CD8-positive, alpha-beta memory T cell (primary cell): ENCODE results near the gene GPR62. TPM values are rescaled to one million over a fixed set of nuclear protein-coding genes. Genes with fewer than 3 reads are reported as not detected.

Source experiments
- CTCF ChIA-PET: fragments of 350-600 bp; sonication (Branson Sonifier 250); formaldehyde crosslinking; loops from one replicate; lab custom pipeline; 2021; ENCODE audit warnings: antibody characterized with exemption; lab: Charles Lee
- POLR2A ChIA-PET: fragments of 350-600 bp; sonication (Branson Sonifier 250); formaldehyde crosslinking; loops from one replicate; lab custom pipeline; 2021; ENCODE audit warnings: antibody characterized with exemption; lab: Charles Lee
- DNase-seq, 5 donors: peaks; one replicate each; pipeline versions ENCODE4 v3.0.0 to v3.0.0-alpha.2; 2020 to 2022; ENCODE audit warnings: mixed read lengths in 1 of 5
- H3K27ac ChIP-seq: one replicate; pipeline ENCODE4 v1.7.0; 2013; ENCODE audit warnings: low read depth, mild to moderate bottlenecking, low read length, moderate library complexity
- H3K27me3 ChIP-seq: 2 replicates; pipeline ENCODE4 v1.7.0; 2013; ENCODE audit warnings: low read length, mild to moderate bottlenecking; ENCODE audit not compliant: insufficient read depth, poor library complexity, severe bottlenecking
- H3K36me3 ChIP-seq: 2 replicates; pipeline ENCODE4 v1.7.0; 2013; ENCODE audit warnings: mild to moderate bottlenecking, low read length, moderate library complexity; ENCODE audit not compliant: insufficient read depth
- H3K4me1 ChIP-seq: 2 replicates; pipeline ENCODE4 v1.7.0; 2013; ENCODE audit warnings: mild to moderate bottlenecking, low read length, moderate library complexity; ENCODE audit not compliant: insufficient read depth
- H3K4me3 ChIP-seq: 2 replicates; pipeline ENCODE4 v1.7.0; 2013; ENCODE audit warnings: mild to moderate bottlenecking, low read length
- H3K9me3 ChIP-seq: 2 replicates; pipeline ENCODE4 v1.7.0; 2013; ENCODE audit warnings: mild to moderate bottlenecking, low read length
- H3K27ac Mint-ChIP-seq, 8 donors: one replicate each; pipeline ENCODE4 v1.8.0; 2020 to 2021; ENCODE audit warnings: mixed read lengths in 8 of 8, mild to moderate bottlenecking in 6 of 8, inconsistent platforms in 3 of 8, moderate library complexity in 3 of 8
- H3K27me3 Mint-ChIP-seq, 2 donors: one replicate each; pipeline ENCODE4 v1.8.0; 2020 to 2021; ENCODE audit warnings: mixed read lengths in 2 of 2, mild to moderate bottlenecking in 1 of 2, moderate library complexity in 1 of 2
- H3K36me3 Mint-ChIP-seq, 3 donors: one replicate each; pipeline ENCODE4 v1.8.0; 2020 to 2021; ENCODE audit warnings: mixed read lengths in 3 of 3, inconsistent platforms in 1 of 3, mild to moderate bottlenecking in 1 of 3
- H3K4me1 Mint-ChIP-seq, 3 donors: one replicate each; pipeline ENCODE4 v1.8.0; 2020 to 2021; ENCODE audit warnings: mixed read lengths in 3 of 3, inconsistent platforms in 1 of 3, mild to moderate bottlenecking in 1 of 3
- H3K4me3 Mint-ChIP-seq, 7 donors: one replicate each; pipeline ENCODE4 v1.8.0; 2020 to 2021; ENCODE audit warnings: mixed read lengths in 7 of 7, mild to moderate bottlenecking in 6 of 7, moderate library complexity in 4 of 7, inconsistent platforms in 2 of 7
- H3K9me3 Mint-ChIP-seq, 5 donors: one replicate each; pipeline ENCODE4 v1.8.0; 2020 to 2022; ENCODE audit warnings: mixed read lengths in 5 of 5, mild to moderate bottlenecking in 3 of 5, moderate library complexity in 2 of 5, inconsistent platforms in 1 of 5
- polyA plus RNA-seq: library from polyadenylated mRNA; unstranded; fragments of 300-500 nt; fragmentation: Illumina TruSeq; gene quantifications from one replicate; pipeline ENCODE4 v1.2.3, GENCODE V29; 2021
- total RNA-seq, 2 experiments: library from RNA; stranded (reverse); gene quantifications; one replicate each; pipeline ENCODE4 v1.2.3, GENCODE V29; 2021

The GPR62 gene
- total and polyA plus RNA-seq, 3 experiments from 2014 or later = not detected

DNA sequence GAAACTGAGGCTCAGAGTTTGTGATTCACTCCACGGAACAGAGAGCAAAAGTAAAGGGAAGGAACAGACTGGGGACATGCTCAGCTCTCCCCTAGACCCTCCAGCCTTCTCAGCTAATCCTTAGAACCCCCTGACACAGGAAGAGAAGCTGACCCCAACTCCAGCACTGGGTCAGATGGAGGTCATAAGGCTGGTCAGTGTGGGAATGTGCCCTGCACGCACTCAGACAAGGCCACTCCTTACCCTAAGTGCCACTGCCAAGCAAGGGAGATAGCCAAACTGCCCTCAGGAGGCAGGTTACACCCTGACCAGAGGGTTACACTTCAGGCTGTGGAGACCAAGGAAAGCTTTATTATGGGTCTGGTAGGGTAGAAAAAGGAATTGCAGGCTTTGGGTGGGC is 39.3 kb downstream of the GPR62 start:
- peaks cover 17% of the 10 kb centered on the region for H3K4me1 ChIP-seq
- peak overlapping the region; percentile 91 for H3K27ac ChIP-seq
- Mint-ChIP-seq H3K4me3 (peak overlapping the region; percentile 94 to 100 (median 100)), H3K9me3 (no peaks in the 10 kb centered on the region), H3K27me3 (peaks cover 0 to under 1% of the 10 kb centered on the region in 2 donors), H3K27ac (peak overlapping the region; percentile 91 to 100 (median 100)), H3K36me3 (peaks cover 3 to 45% (median 5%) of the 10 kb centered on the region in 3 donors), H3K4me1 (peaks cover 30 to 49% (median 46%) of the 10 kb centered on the region in 3 donors)
- no peaks in the 10 kb centered on the region for H3K9me3 ChIP-seq
- CTCF ChIA-PET = interaction anchor here (1.0 to 2.4 kb wide), 6 partner anchors 12 to 345 kb away, joined by 3 to 20 read pairs (median 6); partner anchors contain the start of genes ABHD14A, ABHD14B, ACY1 and PARP3
- H3K27me3 ChIP-seq = no peaks in the 10 kb centered on the region
- H3K36me3 ChIP-seq = peaks cover 22% of the 10 kb centered on the region
- POLR2A ChIA-PET = no interaction called here
- H3K4me3 ChIP-seq = peak overlapping the region; percentile 97
- DNase-seq = no peak

DNA sequence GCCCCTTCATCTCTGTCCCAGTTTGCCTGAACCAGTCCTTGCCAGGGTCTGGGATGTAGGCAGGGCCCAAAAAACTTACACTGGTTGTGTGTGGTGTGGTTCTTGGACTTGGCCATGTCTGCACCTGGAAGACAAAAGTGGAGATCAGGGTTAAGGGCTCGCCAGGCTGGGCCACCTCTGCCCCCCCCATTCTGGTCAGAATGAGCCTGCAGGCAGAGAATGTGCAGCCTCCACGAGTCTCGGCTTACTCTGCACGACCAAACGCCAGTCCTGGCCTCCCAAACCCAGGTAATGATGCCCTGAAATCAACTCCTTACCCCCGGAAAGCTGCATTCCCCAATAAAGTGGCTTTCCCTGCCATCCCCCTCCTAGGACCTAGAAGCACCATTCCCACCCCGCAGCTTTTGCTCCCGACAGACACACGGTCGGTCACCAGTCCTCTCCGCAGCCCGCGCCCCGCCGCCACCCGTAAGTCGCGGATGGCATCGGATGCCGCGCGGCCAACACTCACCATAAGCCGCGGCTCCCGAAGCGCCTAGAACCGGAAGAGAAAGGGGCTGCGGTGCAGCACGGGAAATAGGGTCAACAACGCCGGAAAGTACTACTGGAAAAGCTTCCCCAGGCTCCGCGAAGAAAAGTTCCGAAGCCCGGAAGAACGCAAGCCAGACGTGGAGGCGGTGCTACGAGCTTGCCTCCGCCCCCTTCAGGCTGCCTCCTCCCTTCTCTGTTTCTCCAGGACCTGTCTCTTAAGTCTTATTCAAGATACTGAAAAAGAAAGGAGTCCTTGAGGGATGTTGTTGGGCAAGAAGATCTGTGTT is 40.4 kb downstream of the GPR62 start, which contains the start of gene RPL29:
TSS of gene RPL29 (minus strand) at position 550 of the 818 bp plus-strand sequence. CDS start at position 116, 434 bp downstream.
- H3K27me3 ChIP-seq = no peaks in the 10 kb centered on the region
- Mint-ChIP-seq H3K4me3 (peak within 1 kb of the TSS; percentile 94 to 100 (median 100)), H3K36me3 (peaks cover 3 to 45% (median 5%) of the 10 kb centered on the region in 3 donors), H3K27me3 (peaks cover 0 to 1% of the 10 kb centered on the region in 2 donors), H3K27ac (peak within 1 kb of the TSS; percentile 91 to 100 (median 100)), H3K9me3 (no peaks in the 10 kb centered on the region), H3K4me1 (peaks cover 30 to 49% (median 46%) of the 10 kb centered on the region in 3 donors)
- DNase-seq = peak; percentile 84 to 91 (median 90)
- no peaks in the 10 kb centered on the region for H3K9me3 ChIP-seq
- H3K4me3 ChIP-seq = peak within 1 kb of the TSS; percentile 97
- H3K36me3 ChIP-seq = peaks cover 22% of the 10 kb centered on the region
- CTCF ChIA-PET = interaction anchor here (0.6 to 2.4 kb wide), 12 partner anchors 13 to 344 kb away, joined by 3 to 20 read pairs (median 4); partner anchors contain the start of genes ABHD14B, ACY1, PARP3 and RRP9
- peaks cover 17% of the 10 kb centered on the region for H3K4me1 ChIP-seq
- peak within 1 kb of the TSS; percentile 91 for H3K27ac ChIP-seq
- POLR2A ChIA-PET = interaction anchor here (0.6 to 1.7 kb wide), 10 partner anchors 9 to 1492 kb away, joined by 3 to 12 read pairs (median 5); partner anchors contain the start of genes ABHD14B, ACY1, CACNA2D2 and DUSP7

DNA sequence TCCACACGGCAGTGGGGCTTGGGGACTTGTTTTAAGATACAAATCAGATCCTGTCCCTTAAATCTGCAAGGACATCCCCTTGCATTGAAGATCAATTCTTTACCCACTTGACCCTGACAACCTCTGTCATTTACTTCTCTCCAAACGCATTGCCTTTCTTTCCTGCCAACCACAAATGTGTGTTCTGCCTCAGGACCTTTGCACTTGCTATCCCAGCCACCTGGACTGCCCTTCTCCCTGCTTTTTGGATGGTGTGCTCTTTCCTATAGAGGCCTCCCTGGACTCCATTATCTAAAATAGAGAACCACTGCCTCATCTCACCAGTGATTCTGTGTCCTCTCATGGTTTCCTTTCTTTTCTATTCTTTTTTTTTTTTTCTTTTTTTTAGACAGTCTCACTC is 42.0 kb downstream of the GPR62 start:
- peak overlapping the region in 3 of 8 donors; percentile 25 to 81 (median 33) for H3K27ac Mint-ChIP-seq
- DNase-seq = no peak
- Histone ChIP-seq H3K36me3 (peaks cover 17% of the 10 kb centered on the region), H3K27me3 (no peaks in the 10 kb centered on the region), H3K9me3 (no peaks in the 10 kb centered on the region), H3K27ac (no peak overlapping the region), H3K4me1 (peaks cover 26% of the 10 kb centered on the region), H3K4me3 (no peak overlapping the region)
- POLR2A ChIA-PET = no interaction called here
- peaks cover 3 to 35% (median 5%) of the 10 kb centered on the region in 3 donors for H3K36me3 Mint-ChIP-seq
- H3K4me3 Mint-ChIP-seq = peak overlapping the region in 6 of 7 donors; percentile 49 to 79 (median 62)
- H3K27me3 Mint-ChIP-seq = peaks cover 0 to 1% of the 10 kb centered on the region in 2 donors
- peaks cover 35 to 47% (median 45%) of the 10 kb centered on the region in 3 donors for H3K4me1 Mint-ChIP-seq
- CTCF ChIA-PET = no interaction called here
- H3K9me3 Mint-ChIP-seq = no peaks in the 10 kb centered on the region

DNA sequence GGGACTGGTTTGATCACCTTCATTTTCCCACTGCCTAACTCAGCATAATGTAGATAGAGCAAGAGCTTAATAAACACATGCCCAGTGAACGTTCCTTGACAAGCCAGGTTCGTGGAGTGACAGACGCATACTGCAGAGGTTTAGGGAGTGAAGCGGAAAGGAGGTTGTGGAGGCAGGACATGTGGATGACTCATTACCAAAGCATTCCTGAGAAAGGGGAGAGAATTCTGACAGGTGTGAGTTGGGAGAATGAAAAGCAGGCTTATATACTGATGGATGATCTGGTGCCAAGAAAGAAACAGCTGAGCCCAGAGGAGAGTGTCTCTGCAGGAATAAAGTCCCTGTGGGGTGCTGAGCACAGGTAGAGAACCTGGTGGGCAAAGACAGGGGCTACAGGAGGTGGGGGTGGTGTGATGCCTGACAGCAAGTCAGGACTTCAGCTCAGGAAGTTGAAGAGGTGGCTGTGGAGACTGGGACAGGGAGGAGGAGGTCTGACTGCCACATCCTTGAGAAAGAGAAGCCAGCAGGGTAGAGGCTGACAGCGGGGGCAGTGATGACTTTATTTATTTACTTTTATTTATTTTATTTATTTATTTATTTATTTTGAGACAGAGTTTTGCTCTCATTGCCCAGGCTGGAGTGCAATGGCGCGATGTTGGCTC is 42.9 kb downstream of the GPR62 start:
- Mint-ChIP-seq H3K9me3 (no peaks in the 10 kb centered on the region), H3K27ac (peak overlapping the region in 1 of 8 donors; percentile 78), H3K36me3 (peaks cover 3 to 27% (median 5%) of the 10 kb centered on the region in 3 donors), H3K27me3 (peaks cover 0 to 1% of the 10 kb centered on the region in 2 donors), H3K4me3 (peak overlapping the region in 1 of 7 donors; percentile 40), H3K4me1 (peaks cover 31 to 41% (median 37%) of the 10 kb centered on the region in 3 donors)
- CTCF ChIA-PET = interaction anchor here (1.2 to 1.4 kb wide), 2 partner anchors 58 to 125 kb away, joined by 4 to 6 read pairs; partner anchors contain the start of gene DUSP7
- no peak overlapping the region for H3K4me3 ChIP-seq
- H3K9me3 ChIP-seq = no peaks in the 10 kb centered on the region
- H3K36me3 ChIP-seq = peaks cover 12% of the 10 kb centered on the region
- no peak for DNase-seq
- no peak overlapping the region for H3K27ac ChIP-seq
- POLR2A ChIA-PET = interaction anchor here (0.5 kb wide), 1 partner anchor 254 kb away, joined by 7 read pairs; no protein-coding TSS in a partner anchor
- H3K27me3 ChIP-seq = no peaks in the 10 kb centered on the region
- peaks cover 26% of the 10 kb centered on the region for H3K4me1 ChIP-seq

DNA sequence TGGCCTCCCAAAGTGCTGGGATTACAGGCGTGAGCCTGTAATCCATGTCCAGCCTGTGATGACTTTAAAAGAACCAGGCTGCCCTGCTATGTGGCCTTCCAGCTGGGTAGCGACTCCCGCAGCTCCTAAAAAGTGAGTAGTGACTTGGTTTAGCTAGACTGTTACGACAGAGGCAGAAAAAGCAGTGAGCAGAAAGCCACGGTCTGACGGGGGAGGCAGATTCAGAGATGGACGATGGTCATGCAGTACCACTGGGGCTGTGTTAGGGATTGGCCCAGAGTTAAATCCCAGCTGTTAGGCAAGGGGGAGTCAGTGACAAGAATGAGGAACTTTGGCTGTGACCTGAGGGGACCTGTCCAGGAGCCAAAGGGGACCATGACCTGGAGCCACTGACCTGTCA is 43.6 kb downstream of the GPR62 start:
- ChIA-PET POLR2A (no interaction called here), CTCF (interaction anchor here (1.2 to 1.4 kb wide), 2 partner anchors 57 to 124 kb away, joined by 4 to 6 read pairs; partner anchors contain the start of gene DUSP7)
- H3K9me3 ChIP-seq = no peaks in the 10 kb centered on the region
- no peaks in the 10 kb centered on the region for H3K27me3 ChIP-seq
- no peak overlapping the region for H3K4me3 Mint-ChIP-seq
- H3K4me3 ChIP-seq = no peak overlapping the region
- H3K4me1 Mint-ChIP-seq = peaks cover 29 to 34% (median 30%) of the 10 kb centered on the region in 3 donors
- no peak overlapping the region for H3K27ac ChIP-seq
- peaks cover 0 to 1% of the 10 kb centered on the region in 2 donors for H3K27me3 Mint-ChIP-seq
- peaks cover 26% of the 10 kb centered on the region for H3K4me1 ChIP-seq
- no peaks in the 10 kb centered on the region for H3K9me3 Mint-ChIP-seq
- H3K36me3 Mint-ChIP-seq = peaks cover 3 to 21% (median 5%) of the 10 kb centered on the region in 3 donors
- H3K36me3 ChIP-seq = peaks cover 12% of the 10 kb centered on the region
- no peak overlapping the region for H3K27ac Mint-ChIP-seq
- DNase-seq = no peak

DNA sequence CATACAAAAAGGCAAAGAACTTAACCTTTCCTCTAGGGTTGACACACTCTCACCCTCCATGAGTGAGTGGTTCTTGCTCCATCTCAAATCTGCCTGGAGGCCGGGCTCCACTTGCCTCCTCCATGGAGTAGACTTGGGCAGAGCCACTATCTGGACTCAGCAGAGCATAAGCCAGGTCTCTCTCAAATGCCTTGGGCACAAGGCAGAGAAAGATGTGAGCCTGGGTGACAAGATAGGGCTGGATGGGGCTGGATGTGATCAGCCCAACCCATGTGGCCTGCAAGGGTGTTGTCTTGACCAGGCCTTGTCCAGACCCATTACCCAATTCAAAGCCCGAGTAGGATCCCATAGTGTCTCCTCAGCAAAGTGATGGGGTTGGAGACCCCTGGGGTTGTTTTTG is 44.7 kb downstream of the GPR62 start:
- H3K36me3 Mint-ChIP-seq = peaks cover 0 to 10% (median 3%) of the 10 kb centered on the region in 3 donors
- Histone ChIP-seq H3K36me3 (peaks cover 1% of the 10 kb centered on the region), H3K9me3 (no peaks in the 10 kb centered on the region), H3K4me3 (no peak overlapping the region), H3K4me1 (peaks cover 16% of the 10 kb centered on the region), H3K27me3 (no peaks in the 10 kb centered on the region), H3K27ac (no peak overlapping the region)
- H3K4me1 Mint-ChIP-seq = peaks cover 19 to 23% (median 20%) of the 10 kb centered on the region in 3 donors
- H3K4me3 Mint-ChIP-seq = peak overlapping the region in 1 of 7 donors; percentile 57
- peaks cover 0 to 1% of the 10 kb centered on the region in 2 donors for H3K27me3 Mint-ChIP-seq
- ChIA-PET CTCF (interaction anchor here (3.6 to 6.1 kb wide), 3 partner anchors 57 to 144 kb away, joined by 13 to 79 read pairs (median 74); no protein-coding TSS in a partner anchor), POLR2A (no interaction called here)
- H3K27ac Mint-ChIP-seq = peak overlapping the region in 1 of 8 donors; percentile 78
- no peak for DNase-seq
- H3K9me3 Mint-ChIP-seq = no peaks in the 10 kb centered on the region

DNA sequence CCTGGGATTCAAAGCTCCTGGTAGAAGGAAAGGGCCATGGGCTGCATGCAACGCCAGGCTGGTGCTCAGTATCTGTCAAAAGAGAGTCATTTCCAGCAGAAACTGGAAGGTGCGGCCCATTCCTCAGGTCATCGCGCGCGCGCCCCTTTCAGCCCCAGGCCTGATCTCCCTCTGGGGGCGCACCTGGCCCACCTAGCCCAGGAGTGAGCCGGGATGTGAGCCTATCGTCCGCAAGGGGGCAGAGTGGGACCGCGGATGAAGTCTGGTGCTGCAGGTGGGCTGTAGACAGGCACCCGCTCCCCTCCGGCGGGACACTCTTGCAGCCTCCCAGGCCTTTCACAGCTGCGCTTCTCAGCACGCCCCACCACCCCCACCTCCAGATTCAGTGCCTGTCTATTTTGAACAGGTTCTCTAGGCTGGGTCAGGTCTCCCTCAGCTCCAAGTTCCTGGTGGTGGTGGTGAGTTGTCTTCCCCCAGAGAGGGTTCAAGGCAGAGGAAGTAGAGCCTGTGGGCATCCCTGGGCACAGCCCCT is 46.3 kb downstream of the GPR62 start:
- peak overlapping the region in 2 of 7 donors; percentile 2 to 7 for H3K4me3 Mint-ChIP-seq
- Histone ChIP-seq H3K4me3 (no peak overlapping the region), H3K27me3 (no peaks in the 10 kb centered on the region), H3K36me3 (no peaks in the 10 kb centered on the region), H3K9me3 (no peaks in the 10 kb centered on the region), H3K4me1 (peaks cover 19% of the 10 kb centered on the region), H3K27ac (no peak overlapping the region)
- CTCF ChIA-PET = interaction anchor here (0.6 to 6.1 kb wide), 34 partner anchors 10 to 445 kb away, joined by 3 to 79 read pairs (median 4); partner anchors contain the start of genes ABHD14B, DUSP7, POC1A and RRP9
- peaks cover 0 to 1% of the 10 kb centered on the region in 2 donors for H3K27me3 Mint-ChIP-seq
- H3K9me3 Mint-ChIP-seq = no peaks in the 10 kb centered on the region
- H3K36me3 Mint-ChIP-seq = no peaks in the 10 kb centered on the region
- peak; percentile 80 to 92 (median 87) for DNase-seq
- H3K27ac Mint-ChIP-seq = peak overlapping the region in 2 of 8 donors; percentile 11 to 28
- POLR2A ChIA-PET = interaction anchor here (0.6 to 1.4 kb wide), 2 partner anchors 122 to 146 kb away, joined by 3 to 5 read pairs; no protein-coding TSS in a partner anchor
- H3K4me1 Mint-ChIP-seq = peaks cover 7 to 15% (median 10%) of the 10 kb centered on the region in 3 donors
